ENCODE measurements around the gene RASA1. TPM values are rescaled to one million over a fixed set of nuclear protein-coding genes. Genes with fewer than 3 reads are reported as not detected.

The RASA1 gene
- total RNA-seq, 1 experiment from 2014 or later = 29.0 TPM

DNA sequence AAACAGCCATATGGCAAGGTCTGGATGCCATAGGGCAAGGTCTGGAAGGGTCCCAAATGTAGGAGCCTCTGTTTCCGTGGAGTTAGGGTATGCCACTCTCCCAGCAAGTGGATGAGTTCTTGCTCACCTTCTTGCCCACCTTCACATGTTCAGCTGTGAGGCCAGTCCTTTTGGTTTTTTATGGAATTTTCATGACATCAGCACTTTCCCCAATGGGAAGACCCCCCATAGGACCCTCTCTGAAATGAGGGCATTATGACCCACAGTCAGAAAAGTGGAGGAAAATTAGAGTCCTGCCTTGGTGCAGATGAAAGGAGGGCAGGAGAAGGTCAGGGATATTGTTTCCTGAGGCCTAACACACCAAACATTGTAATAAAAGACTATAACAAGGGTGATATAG is 53.9 kb downstream of the RASA1 start:
- ATAC-seq = no peak
- intact Hi-C loops (cut with micrococcal nuclease; ENCODE audit: unreplicated experiment) = no loop called here
- POLR2A ChIA-PET = no interaction called here

DNA sequence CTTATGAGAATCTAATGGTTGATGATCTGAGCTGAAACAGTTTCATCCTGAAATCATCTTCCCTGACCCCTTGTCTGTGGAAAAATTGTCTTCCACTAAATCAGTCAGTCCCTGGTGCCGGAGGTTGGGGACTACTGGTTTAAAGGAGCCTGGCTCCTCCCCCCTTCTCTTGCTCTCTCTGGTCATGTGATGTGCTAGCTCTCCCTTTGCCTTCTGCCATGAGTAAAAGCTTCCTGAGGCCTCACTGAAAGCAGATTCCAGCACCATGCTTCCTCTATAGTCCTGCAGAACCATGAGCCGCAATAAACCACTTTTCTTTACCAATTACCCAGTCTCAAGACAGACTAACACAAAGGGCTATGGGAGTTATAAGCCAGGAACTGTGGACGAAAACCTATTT is 54.7 kb downstream of the RASA1 start:
- in situ Hi-C loops (cut with HindIII; ENCODE audit: low pct_unique_long_range_greater_than_20kb, low sequenced_read_pairs) = no loop called here
- no peak for ATAC-seq
- CTCF ChIA-PET = no interaction called here

More for the DNA sequence above, 53.9 kb downstream of the RASA1 start:
- TF ChIP-seq, protein P1, sequence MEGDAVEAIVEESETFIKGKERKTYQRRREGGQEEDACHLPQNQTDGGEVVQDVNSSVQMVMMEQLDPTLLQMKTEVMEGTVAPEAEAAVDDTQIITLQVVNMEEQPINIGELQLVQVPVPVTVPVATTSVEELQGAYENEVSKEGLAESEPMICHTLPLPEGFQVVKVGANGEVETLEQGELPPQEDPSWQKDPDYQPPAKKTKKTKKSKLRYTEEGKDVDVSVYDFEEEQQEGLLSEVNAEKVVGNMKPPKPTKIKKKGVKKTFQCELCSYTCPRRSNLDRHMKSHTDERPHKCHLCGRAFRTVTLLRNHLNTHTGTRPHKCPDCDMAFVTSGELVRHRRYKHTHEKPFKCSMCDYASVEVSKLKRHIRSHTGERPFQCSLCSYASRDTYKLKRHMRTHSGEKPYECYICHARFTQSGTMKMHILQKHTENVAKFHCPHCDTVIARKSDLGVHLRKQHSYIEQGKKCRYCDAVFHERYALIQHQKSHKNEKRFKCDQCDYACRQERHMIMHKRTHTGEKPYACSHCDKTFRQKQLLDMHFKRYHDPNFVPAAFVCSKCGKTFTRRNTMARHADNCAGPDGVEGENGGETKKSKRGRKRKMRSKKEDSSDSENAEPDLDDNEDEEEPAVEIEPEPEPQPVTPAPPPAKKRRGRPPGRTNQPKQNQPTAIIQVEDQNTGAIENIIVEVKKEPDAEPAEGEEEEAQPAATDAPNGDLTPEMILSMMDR (IDR thresholded peaks at IDR 0.05) = no peak
- TF ChIP-seq SIN3A (IDR thresholded peaks at IDR 0.05; ENCODE audit: borderline replicate concordance, insufficient read depth, low read depth, low read length) (no peak), TCF7L2 (IDR thresholded peaks at IDR 0.05; ENCODE audit: low read depth, low read length) (no peak), POLR2AphosphoS5 (IDR thresholded peaks at IDR 0.05; ENCODE audit: low read depth, low read length) (no peak)
- TF ChIP-seq, protein P2, sequence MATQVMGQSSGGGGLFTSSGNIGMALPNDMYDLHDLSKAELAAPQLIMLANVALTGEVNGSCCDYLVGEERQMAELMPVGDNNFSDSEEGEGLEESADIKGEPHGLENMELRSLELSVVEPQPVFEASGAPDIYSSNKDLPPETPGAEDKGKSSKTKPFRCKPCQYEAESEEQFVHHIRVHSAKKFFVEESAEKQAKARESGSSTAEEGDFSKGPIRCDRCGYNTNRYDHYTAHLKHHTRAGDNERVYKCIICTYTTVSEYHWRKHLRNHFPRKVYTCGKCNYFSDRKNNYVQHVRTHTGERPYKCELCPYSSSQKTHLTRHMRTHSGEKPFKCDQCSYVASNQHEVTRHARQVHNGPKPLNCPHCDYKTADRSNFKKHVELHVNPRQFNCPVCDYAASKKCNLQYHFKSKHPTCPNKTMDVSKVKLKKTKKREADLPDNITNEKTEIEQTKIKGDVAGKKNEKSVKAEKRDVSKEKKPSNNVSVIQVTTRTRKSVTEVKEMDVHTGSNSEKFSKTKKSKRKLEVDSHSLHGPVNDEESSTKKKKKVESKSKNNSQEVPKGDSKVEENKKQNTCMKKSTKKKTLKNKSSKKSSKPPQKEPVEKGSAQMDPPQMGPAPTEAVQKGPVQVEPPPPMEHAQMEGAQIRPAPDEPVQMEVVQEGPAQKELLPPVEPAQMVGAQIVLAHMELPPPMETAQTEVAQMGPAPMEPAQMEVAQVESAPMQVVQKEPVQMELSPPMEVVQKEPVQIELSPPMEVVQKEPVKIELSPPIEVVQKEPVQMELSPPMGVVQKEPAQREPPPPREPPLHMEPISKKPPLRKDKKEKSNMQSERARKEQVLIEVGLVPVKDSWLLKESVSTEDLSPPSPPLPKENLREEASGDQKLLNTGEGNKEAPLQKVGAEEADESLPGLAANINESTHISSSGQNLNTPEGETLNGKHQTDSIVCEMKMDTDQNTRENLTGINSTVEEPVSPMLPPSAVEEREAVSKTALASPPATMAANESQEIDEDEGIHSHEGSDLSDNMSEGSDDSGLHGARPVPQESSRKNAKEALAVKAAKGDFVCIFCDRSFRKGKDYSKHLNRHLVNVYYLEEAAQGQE (IDR thresholded peaks at IDR 0.05; ENCODE audit: insufficient read depth in 1 of 2, low read depth in 2 of 2, low read length in 1 of 2) = no peak
- CTCF ChIA-PET = no interaction called here
- H3K27me3 ChIP-seq (ENCODE audit: control insufficient read depth, insufficient read depth, low read length) = no peaks in the 10 kb centered on the region
- no peak overlapping the region for H3K27ac ChIP-seq (ENCODE audit: low read length)
- no peaks in the 10 kb centered on the region for H3K9me3 ChIP-seq (ENCODE audit: control insufficient read depth, insufficient read depth, low read depth, low read length)
- no peak overlapping the region for H3K4me3 ChIP-seq (ENCODE audit: low read depth in 2 of 2, low read length in 2 of 2)
- in situ Hi-C loops (cut with HindIII; ENCODE audit: low pct_unique_long_range_greater_than_20kb, low sequenced_read_pairs) = no loop called here
- DNase-seq (ENCODE audit: low read depth, low spot score) = no peak
- no peaks in the 10 kb centered on the region for H3K36me3 ChIP-seq (ENCODE audit: control insufficient read depth, insufficient read depth, low read length)
- no TSS peak for BruUV-seq (replicated peaks)
- no peaks in the 10 kb centered on the region for H3K4me1 ChIP-seq (ENCODE audit: control insufficient read depth, insufficient read depth, low read length)

More for the DNA sequence above, 54.7 kb downstream of the RASA1 start:
- Histone ChIP-seq H3K27me3 (ENCODE audit: control insufficient read depth, insufficient read depth, low read length) (no peaks in the 10 kb centered on the region), H3K9me3 (ENCODE audit: control insufficient read depth, insufficient read depth, low read depth, low read length) (no peaks in the 10 kb centered on the region), H3K36me3 (ENCODE audit: control insufficient read depth, insufficient read depth, low read length) (no peaks in the 10 kb centered on the region), H3K27ac (ENCODE audit: low read length) (no peak overlapping the region), H3K4me3 (ENCODE audit: low read depth in 2 of 2, low read length in 2 of 2) (no peak overlapping the region), H3K4me1 (ENCODE audit: control insufficient read depth, insufficient read depth, low read length) (no peaks in the 10 kb centered on the region)
- no peak for DNase-seq (ENCODE audit: low read depth, low spot score)
- intact Hi-C loops (cut with micrococcal nuclease; ENCODE audit: unreplicated experiment) = no loop called here
- BruUV-seq (replicated peaks) = no TSS peak
- TF ChIP-seq, protein P1 (IDR thresholded peaks at IDR 0.05) = no peak
- TF ChIP-seq TCF7L2 (IDR thresholded peaks at IDR 0.05; ENCODE audit: low read depth, low read length) = no peak
- TF ChIP-seq, protein P2 (IDR thresholded peaks at IDR 0.05; ENCODE audit: insufficient read depth in 1 of 2, low read depth in 2 of 2, low read length in 1 of 2) = no peak
- TF ChIP-seq SIN3A (IDR thresholded peaks at IDR 0.05; ENCODE audit: borderline replicate concordance, insufficient read depth, low read depth, low read length) = no peak
- TF ChIP-seq POLR2AphosphoS5 (IDR thresholded peaks at IDR 0.05; ENCODE audit: low read depth, low read length) = no peak
- POLR2A ChIA-PET = no interaction called here
